ENCODE measurements around the gene CHD6. TPM values are rescaled to one million over a fixed set of nuclear protein-coding genes. Genes with fewer than 3 reads are reported as not detected.

Gene CHD6
- total RNA-seq, 2 experiments from 2014 or later: 18.4 to 19.5 TPM

- Mint-ChIP-seq H3K36me3 (peaks cover 9% of the 10 kb centered on the region), H3K4me1 (peaks cover 2% of the 10 kb centered on the region), H3K27me3 (no peaks in the 10 kb centered on the region), H3K27ac (no peak overlapping the region), H3K9me3 (no peaks in the 10 kb centered on the region), H3K4me3 (no peak overlapping the region)
- no peak for DNase-seq
These were observed 118.0 kb downstream of the CHD6 start for GRCh38 chr20:41499961-41500725.

GRCh38 chr20:41499064-41499463 is 119.1 kb downstream of the CHD6 start:
- DNase-seq: no peak
- no peak overlapping the region for H3K27ac Mint-ChIP-seq
- H3K9me3 Mint-ChIP-seq: no peaks in the 10 kb centered on the region
- H3K36me3 Mint-ChIP-seq: peaks cover 4% of the 10 kb centered on the region
- no peak overlapping the region for H3K4me3 Mint-ChIP-seq
- H3K27me3 Mint-ChIP-seq: no peaks in the 10 kb centered on the region
- no peaks in the 10 kb centered on the region for H3K4me1 Mint-ChIP-seq

- Mint-ChIP-seq H3K9me3 (no peaks in the 10 kb centered on the region), H3K27ac (no peak overlapping the region), H3K36me3 (peaks cover 4% of the 10 kb centered on the region)
These were observed 120.8 kb downstream of the CHD6 start for GRCh38 chr20:41497186-41497895.

GRCh38 chr20:41494451-41494850 is 123.7 kb downstream of the CHD6 start:
- H3K4me3 Mint-ChIP-seq: no peak overlapping the region
- no peak overlapping the region for H3K27ac Mint-ChIP-seq
- H3K27me3 Mint-ChIP-seq: no peaks in the 10 kb centered on the region
- H3K4me1 Mint-ChIP-seq: no peaks in the 10 kb centered on the region
- H3K36me3 Mint-ChIP-seq: peaks cover 4% of the 10 kb centered on the region
- no peak for DNase-seq
- no peaks in the 10 kb centered on the region for H3K9me3 Mint-ChIP-seq

More at GRCh38 chr20:41497186-41497895, 120.8 kb downstream of the CHD6 start:
- no peaks in the 10 kb centered on the region for H3K27me3 Mint-ChIP-seq
- no peak overlapping the region for H3K4me3 Mint-ChIP-seq
- H3K4me1 Mint-ChIP-seq: no peaks in the 10 kb centered on the region
- DNase-seq: no peak

- Mint-ChIP-seq H3K4me1 (peaks cover 22% of the 10 kb centered on the region), H3K27me3 (no peaks in the 10 kb centered on the region), H3K36me3 (peaks cover 17% of the 10 kb centered on the region), H3K9me3 (peaks cover 8% of the 10 kb centered on the region), H3K4me3 (no peak overlapping the region), H3K27ac (no peak overlapping the region)
- DNase-seq: no peak
These were observed 134.6 kb downstream of the CHD6 start for GRCh38 chr20:41483553-41483930.

GRCh38 chr20:41482647-41483552 is 135.3 kb downstream of the CHD6 start:
- no peaks in the 10 kb centered on the region for H3K27me3 Mint-ChIP-seq
- DNase-seq: no peak
- H3K27ac Mint-ChIP-seq: no peak overlapping the region
- peaks cover 17% of the 10 kb centered on the region for H3K36me3 Mint-ChIP-seq
- peaks cover 22% of the 10 kb centered on the region for H3K4me1 Mint-ChIP-seq
- no peak overlapping the region for H3K4me3 Mint-ChIP-seq
- H3K9me3 Mint-ChIP-seq: peaks cover 8% of the 10 kb centered on the region

GRCh38 chr20:41480054-41480770 is 138.0 kb downstream of the CHD6 start:
- H3K36me3 Mint-ChIP-seq: peaks cover 15% of the 10 kb centered on the region
- peaks cover 25% of the 10 kb centered on the region for H3K4me1 Mint-ChIP-seq
- H3K9me3 Mint-ChIP-seq: peaks cover 8% of the 10 kb centered on the region
- no peak for DNase-seq
- peak overlapping the region; percentile 8 for H3K4me3 Mint-ChIP-seq
- no peaks in the 10 kb centered on the region for H3K27me3 Mint-ChIP-seq
- peak overlapping the region; percentile 77 for H3K27ac Mint-ChIP-seq

- Mint-ChIP-seq H3K4me3 (no peak overlapping the region), H3K4me1 (peaks cover 25% of the 10 kb centered on the region), H3K27me3 (no peaks in the 10 kb centered on the region), H3K27ac (peak overlapping the region; percentile 17), H3K36me3 (peaks cover 15% of the 10 kb centered on the region), H3K9me3 (peaks cover 8% of the 10 kb centered on the region)
- no peak for DNase-seq
These were observed 139.1 kb downstream of the CHD6 start for GRCh38 chr20:41479113-41479512.

- no peak for DNase-seq
- Mint-ChIP-seq H3K9me3 (peaks cover 8% of the 10 kb centered on the region), H3K4me1 (peaks cover 25% of the 10 kb centered on the region), H3K27ac (peak overlapping the region; percentile 34), H3K27me3 (no peaks in the 10 kb centered on the region), H3K4me3 (no peak overlapping the region), H3K36me3 (peaks cover 15% of the 10 kb centered on the region)
These were observed 140.2 kb downstream of the CHD6 start for GRCh38 chr20:41478026-41478425.

- no peak for DNase-seq
- Mint-ChIP-seq H3K36me3 (peaks cover 15% of the 10 kb centered on the region), H3K27ac (no peak overlapping the region)
These were observed 141.7 kb downstream of the CHD6 start for GRCh38 chr20:41476446-41476845.

GRCh38 chr20:41476013-41476441 is 142.2 kb downstream of the CHD6 start:
- Mint-ChIP-seq H3K4me3 (no peak overlapping the region), H3K27me3 (no peaks in the 10 kb centered on the region), H3K36me3 (peaks cover 15% of the 10 kb centered on the region), H3K27ac (no peak overlapping the region), H3K4me1 (peaks cover 21% of the 10 kb centered on the region), H3K9me3 (peaks cover 8% of the 10 kb centered on the region)
- no peak for DNase-seq

More at GRCh38 chr20:41476446-41476845, 141.7 kb downstream of the CHD6 start:
- no peaks in the 10 kb centered on the region for H3K27me3 Mint-ChIP-seq
- no peak overlapping the region for H3K4me3 Mint-ChIP-seq
- peaks cover 21% of the 10 kb centered on the region for H3K4me1 Mint-ChIP-seq
- H3K9me3 Mint-ChIP-seq: peaks cover 8% of the 10 kb centered on the region

- Mint-ChIP-seq H3K27me3 (no peaks in the 10 kb centered on the region), H3K4me1 (peaks cover 19% of the 10 kb centered on the region), H3K27ac (no peak overlapping the region), H3K36me3 (peaks cover 18% of the 10 kb centered on the region), H3K4me3 (no peak overlapping the region), H3K9me3 (peaks cover 8% of the 10 kb centered on the region)
- DNase-seq: no peak
These were observed 142.7 kb downstream of the CHD6 start for GRCh38 chr20:41475503-41475902.

GRCh38 chr20:41470362-41471095 is 147.6 kb downstream of the CHD6 start:
- no peak overlapping the region for H3K27ac Mint-ChIP-seq
- no peaks in the 10 kb centered on the region for H3K27me3 Mint-ChIP-seq
- no peaks in the 10 kb centered on the region for H3K9me3 Mint-ChIP-seq
- no peak for DNase-seq
- H3K4me1 Mint-ChIP-seq: peaks cover 2% of the 10 kb centered on the region
- no peak overlapping the region for H3K4me3 Mint-ChIP-seq
- H3K36me3 Mint-ChIP-seq: peaks cover 17% of the 10 kb centered on the region

- Mint-ChIP-seq H3K4me1 (no peaks in the 10 kb centered on the region), H3K4me3 (no peak overlapping the region), H3K27me3 (no peaks in the 10 kb centered on the region), H3K9me3 (peaks cover 4% of the 10 kb centered on the region), H3K36me3 (peaks cover 23% of the 10 kb centered on the region), H3K27ac (no peak overlapping the region)
- DNase-seq: no peak
These were observed 148.3 kb downstream of the CHD6 start for GRCh38 chr20:41469868-41470267.
